IMR-90 (cell line): Measurements from ENCODE around the gene WWP2. TPM values are rescaled to one million over a fixed set of nuclear protein-coding genes. Genes with fewer than 3 reads are reported as not detected.

Experiments
- ATAC-seq: fragments of 200-7000 bp; cut with Tn5 transposase; 2 replicates; pipeline ENCODE4 v1.9.1; 2020; ENCODE audit warnings: low read depth, mild to moderate bottlenecking, moderate library complexity
- BruUV-seq: library from RNA; stranded (reverse); fragments of 400-500 nt; replicated peaks from 2 replicates; lab custom pipeline; 2021; lab: Mats Ljungman, UMichigan
- CTCF ChIA-PET: fragments of 300-600 bp; formaldehyde crosslinking; extraction: SDS; loops from one replicate; lab custom pipeline; 2021; ENCODE audit warnings: antibody characterized with exemption; lab: Yijun Ruan, JAX
- POLR2A ChIA-PET: fragments of 300-600 bp; sonication (Branson Sonifier 250); formaldehyde crosslinking; loops from one replicate; lab custom pipeline; 2022; ENCODE audit warnings: antibody characterized with exemption; ENCODE audit not compliant: unreplicated experiment; lab: Charles Lee
- DNase-seq: peaks from one replicate; pipeline ENCODE4 v3.0.0; 2013
- H2AFZ ChIP-seq: replicated peaks from 2 replicates; pipeline ENCODE3; 2013; ENCODE audit warnings: low read length, mild to moderate bottlenecking; ENCODE audit not compliant: poor library complexity
- H2AK5ac ChIP-seq: 2 replicates; pipeline ENCODE4 v1.6.1; 2013; ENCODE audit warnings: low read depth, low read length, inconsistent platforms
- H2AK9ac ChIP-seq: replicated peaks from 2 replicates; pipeline ENCODE3; 2013; ENCODE audit warnings: mild to moderate bottlenecking, low read depth, low read length, moderate library complexity; ENCODE audit not compliant: poor library complexity
- H2BK120ac ChIP-seq: 2 replicates; pipeline ENCODE4 v1.6.1; 2013; ENCODE audit warnings: low read depth, low read length, inconsistent platforms
- H2BK15ac ChIP-seq: 3 replicates; pipeline ENCODE4 v1.6.1; 2013; ENCODE audit warnings: low read depth, low read length, inconsistent platforms
- H2BK20ac ChIP-seq: 2 replicates; pipeline ENCODE4 v1.6.1; 2013; ENCODE audit warnings: low read depth, mild to moderate bottlenecking, inconsistent platforms, low read length, moderate library complexity
- H2BK5ac ChIP-seq: 2 replicates; pipeline ENCODE4 v1.6.1; 2013; ENCODE audit warnings: mild to moderate bottlenecking, low read depth, low read length, inconsistent platforms; ENCODE audit not compliant: poor library complexity, severe bottlenecking
- H3K14ac ChIP-seq: replicated peaks from 2 replicates; pipeline ENCODE4 v1.6.1; 2013; ENCODE audit warnings: low read depth, low read length, inconsistent platforms
- H3K18ac ChIP-seq: 2 replicates; pipeline ENCODE4 v1.6.1; 2013; ENCODE audit warnings: low read depth, low read length, control low read depth
- H3K23ac ChIP-seq: 2 replicates; pipeline ENCODE4 v1.6.1; 2013; ENCODE audit warnings: low read depth, low read length, inconsistent platforms
- H3K27ac ChIP-seq: 2 replicates; pipeline ENCODE4 v1.5.1; 2013; ENCODE audit warnings: mild to moderate bottlenecking, control low read depth, low read length; ENCODE audit not compliant: insufficient read depth
- H3K27me3 ChIP-seq: 2 replicates; pipeline ENCODE4 v1.6.1; 2013; ENCODE audit warnings: low read length; ENCODE audit not compliant: control insufficient read depth, insufficient read depth
- H3K36me3 ChIP-seq: 2 replicates; pipeline ENCODE4 v1.6.1; 2013; ENCODE audit warnings: low read length, mixed read lengths; ENCODE audit not compliant: control insufficient read depth, insufficient read depth
- H3K4ac ChIP-seq: 2 replicates; pipeline ENCODE4 v1.6.1; 2013; ENCODE audit warnings: low read depth, low read length, inconsistent platforms
- H3K4me1 ChIP-seq: 2 replicates; pipeline ENCODE4 v1.6.1; 2013; ENCODE audit warnings: low read length, mixed read lengths; ENCODE audit not compliant: control insufficient read depth, insufficient read depth
- H3K4me2 ChIP-seq: 2 replicates; pipeline ENCODE4 v1.6.1; 2013; ENCODE audit warnings: low read depth, mild to moderate bottlenecking, control low read depth, low read length, moderate library complexity
- H3K4me3 ChIP-seq: 2 replicates; pipeline ENCODE4 v1.5.1; 2013; ENCODE audit warnings: low read depth, mild to moderate bottlenecking, control low read depth, low read length, moderate library complexity; ENCODE audit not compliant: insufficient read depth
- H3K56ac ChIP-seq: 2 replicates; pipeline ENCODE4 v1.6.1; 2013; ENCODE audit warnings: low read length, inconsistent platforms; ENCODE audit not compliant: insufficient read depth; ENCODE audit errors: extremely low read depth
- H3K79me1 ChIP-seq, 2 experiments: 2 replicates each; pipeline ENCODE4 v1.6.1; 2013; ENCODE audit warnings: low read length in 2 of 2, inconsistent platforms in 1 of 2, low read depth in 1 of 2
- H3K9ac ChIP-seq: 2 replicates; pipeline ENCODE4 v1.6.1; 2013; ENCODE audit warnings: low read depth, low read length, control low read depth
- H3K9me1 ChIP-seq: 2 replicates; pipeline ENCODE4 v1.6.1; 2013; ENCODE audit warnings: low read length, inconsistent platforms; ENCODE audit not compliant: insufficient read depth
- H3K9me3 ChIP-seq: 2 replicates; pipeline ENCODE4 v1.6.1; 2013; ENCODE audit warnings: low read length; ENCODE audit not compliant: control insufficient read depth, insufficient read depth
- H4K20me1 ChIP-seq: 2 replicates; pipeline ENCODE4 v1.6.1; 2013; ENCODE audit warnings: low read length, inconsistent platforms; ENCODE audit not compliant: insufficient read depth
- H4K5ac ChIP-seq: 2 replicates; pipeline ENCODE4 v1.6.1; 2013; ENCODE audit warnings: mild to moderate bottlenecking, low read depth, low read length, control low read depth
- H4K8ac ChIP-seq, 2 experiments: 2 replicates each; pipeline ENCODE4 v1.6.1; 2013; ENCODE audit warnings: low read depth in 2 of 2, low read length in 2 of 2, control low read depth in 1 of 2, inconsistent platforms in 1 of 2
- H4K91ac ChIP-seq: 2 replicates; pipeline ENCODE4 v1.6.1; 2013; ENCODE audit warnings: low read depth, low read length, inconsistent platforms; ENCODE audit not compliant: insufficient read depth
- BHLHE40 ChIP-seq: fragments of 150-350 bp; IDR thresholded peaks from 2 replicates; pipeline ENCODE4 v1.6.1; 2016; ENCODE audit warnings: mild to moderate bottlenecking, low read depth, low read length
- CTCF ChIP-seq: conservative IDR thresholded peaks from 2 replicates; pipeline ENCODE4 v1.5.1; 2012; ENCODE audit warnings: mild to moderate bottlenecking, low read depth, low read length, improper control_type of control experiment
- ELK1 ChIP-seq: fragments of 150-350 bp; IDR thresholded peaks from 2 replicates; pipeline ENCODE4 v1.6.1; 2016; ENCODE audit warnings: low read depth, mild to moderate bottlenecking, low read length, moderate library complexity, borderline replicate concordance
- FOS ChIP-seq: fragments of 150-350 bp; IDR thresholded peaks from 2 replicates; pipeline ENCODE4 v1.6.1; 2016; ENCODE audit warnings: low read depth, low read length
- MAZ ChIP-seq: IDR thresholded peaks from 2 replicates; pipeline ENCODE4 v1.6.1; 2012; ENCODE audit warnings: low read depth, mild to moderate bottlenecking, low read length, improper control_type of control experiment, moderate library complexity, borderline replicate concordance
- MXI1 ChIP-seq: IDR thresholded peaks from 2 replicates; pipeline ENCODE4 v1.6.1; 2012; ENCODE audit warnings: low read depth, mild to moderate bottlenecking, low read length, moderate library complexity, borderline replicate concordance
- NFE2L2 ChIP-seq: fragments of 150-350 bp; IDR thresholded peaks from 2 replicates; pipeline ENCODE4 v1.6.1; 2016; ENCODE audit warnings: low read depth, mild to moderate bottlenecking, low read length
- POLR2A ChIP-seq: IDR thresholded peaks from 2 replicates; pipeline ENCODE4 v1.6.1; 2012; ENCODE audit warnings: mild to moderate bottlenecking, low read depth, low read length
- RCOR1 ChIP-seq: IDR thresholded peaks from 2 replicates; pipeline ENCODE4 v1.6.1; 2012; ENCODE audit warnings: mild to moderate bottlenecking, low read length, improper control_type of control experiment; ENCODE audit not compliant: insufficient replicate concordance
- RFX5 ChIP-seq: IDR thresholded peaks from 2 replicates; pipeline ENCODE4 v1.8.0; 2012; ENCODE audit warnings: low read depth, mild to moderate bottlenecking, low read length, moderate library complexity
- WGBS, 2 experiments: methylation state at CpG; one replicate each; pipeline versions ENCODE4 v1.1.5 to v1.1.7; 2013; ENCODE audit warnings: missing lambda C conversion rate in 2 of 2; ENCODE audit not compliant: insufficient read length in 1 of 2; ENCODE audit errors: extremely low coverage in 2 of 2; 5-methylcytosine and 5-hydroxymethylcytosine counted together
- dilution Hi-C: fragments of 300-500 bp; cut with HindIII; formaldehyde crosslinking; loops from one replicate; pipeline ENCODE4 v1.14.3; 2018; ENCODE audit warnings: low sequenced_read_pairs; ENCODE audit not compliant: unreplicated experiment
- in situ Hi-C: fragments of 300-500 bp; cut with MboI; formaldehyde crosslinking; loops from 3 replicates; pipeline ENCODE4 v1.14.3; 2019; ENCODE audit warnings: low sequenced_read_pairs, inconsistent platforms, mixed read lengths
- intact Hi-C: fragments of 100-400 bp; cut with micrococcal nuclease; formaldehyde crosslinking; loops from 2 replicates; pipeline ENCODE4 v1.10.0; 2022
- polyA plus RNA-seq, 3 experiments: library from polyadenylated mRNA; depleted of rRNA; stranded (reverse); fragments of >200 nt; gene quantifications; 2 replicates each; pipeline ENCODE4 v1.2.3, GENCODE V29; 2012; ENCODE audit warnings: low replicate concordance in 1 of 3
- total RNA-seq: library from RNA; depleted of rRNA; stranded (reverse); fragments of >200 nt; gene quantifications from 2 replicates; pipeline ENCODE4 v1.2.3, GENCODE V29; 2012
- TF ChIP-seq, protein P1 (sequence below): fragments of 150-350 bp; IDR thresholded peaks from 2 replicates; pipeline ENCODE4 v1.6.1; 2017; ENCODE audit warnings: mild to moderate bottlenecking, antibody characterized with exemption, low read length, low read depth

Gene WWP2
- total and polyA plus RNA-seq, 2 of the 4 experiments (the other 2 are of a cell fraction): 12.7 to 13.7 TPM

GRCh38 chr16:69855592-69855991 is 93.5 kb downstream of the WWP2 start:
- peak; percentile 24 for ATAC-seq

More at GRCh38 chr16:69855592-69855991, 93.5 kb downstream of the WWP2 start:
- no peak for DNase-seq
- no peak overlapping the region for H4K5ac ChIP-seq
- no peak overlapping the region for H2AK5ac ChIP-seq
- no peak overlapping the region for H2BK20ac ChIP-seq
- no peak overlapping the region for H2BK120ac ChIP-seq
- no CpG with 5 or more reads among the region's 2 CpGs for WGBS, 2 experiments
- no peaks in the 10 kb centered on the region; the same call in 1 of the 2 replicates for H3K4me1 ChIP-seq
- POLR2A ChIA-PET: no interaction called here
- no peak overlapping the region for H2BK5ac ChIP-seq
- no peak overlapping the region for H3K18ac ChIP-seq
- H4K20me1 ChIP-seq: no peaks in the 10 kb centered on the region
- TF ChIP-seq MXI1 (no peak), RFX5 (no peak), CTCF (no peak), ELK1 (no peak), BHLHE40 (no peak), RCOR1 (no peak), NFE2L2 (no peak), MAZ (no peak), POLR2A (no peak), FOS (no peak)
- TF ChIP-seq, protein P1, sequence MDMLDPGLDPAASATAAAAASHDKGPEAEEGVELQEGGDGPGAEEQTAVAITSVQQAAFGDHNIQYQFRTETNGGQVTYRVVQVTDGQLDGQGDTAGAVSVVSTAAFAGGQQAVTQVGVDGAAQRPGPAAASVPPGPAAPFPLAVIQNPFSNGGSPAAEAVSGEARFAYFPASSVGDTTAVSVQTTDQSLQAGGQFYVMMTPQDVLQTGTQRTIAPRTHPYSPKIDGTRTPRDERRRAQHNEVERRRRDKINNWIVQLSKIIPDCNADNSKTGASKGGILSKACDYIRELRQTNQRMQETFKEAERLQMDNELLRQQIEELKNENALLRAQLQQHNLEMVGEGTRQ: no peak
- H3K4ac ChIP-seq: no peak overlapping the region
- H3K27ac ChIP-seq: no peak overlapping the region
- H2AK9ac ChIP-seq: no peak overlapping the region
- no peaks in the 10 kb centered on the region for H3K9me3 ChIP-seq
- dilution Hi-C loops (no loop called here), intact Hi-C loops (no loop called here), in situ Hi-C loops (no loop called here)
- H4K8ac ChIP-seq: no peak overlapping the region
- peaks cover 9% of the 10 kb centered on the region for H3K9me1 ChIP-seq
- no peak overlapping the region for H3K4me3 ChIP-seq
- no peak overlapping the region for H4K91ac ChIP-seq
- no TSS peak for BruUV-seq
- no peak overlapping the region for H3K14ac ChIP-seq
- no peak overlapping the region for H3K56ac ChIP-seq
- H3K79me1 ChIP-seq: peaks cover under 1 to 20% of the 10 kb centered on the region in 2 experiments; a peak in 2 of 4 replicates
- peaks cover 2% of the 10 kb centered on the region; the same call in 1 of the 2 replicates for H3K36me3 ChIP-seq
- H3K23ac ChIP-seq: no peak overlapping the region
- H2AFZ ChIP-seq: no peak overlapping the region
- no peak overlapping the region for H3K9ac ChIP-seq
- no peak overlapping the region for H2BK15ac ChIP-seq
- CTCF ChIA-PET: no interaction called here
- H3K4me2 ChIP-seq: no peak overlapping the region
- no peaks in the 10 kb centered on the region for H3K27me3 ChIP-seq
